Body of pancreas (tissue), 4 donors: Measurements from ENCODE around the gene CRACDL.

Experiments used
- CTCF ChIP-seq, 7 experiments: fragments of 450-650 bp in 4 of 7; fragments of 200-600 bp in 3 of 7; sonication (generic) in 3 of 7; IDR thresholded peaks; one replicate each; pipeline ENCODE4 v1.5.1; 2016 to 2019; ENCODE audit warnings: antibody characterized with exemption in 7 of 7
- POLR2A ChIP-seq, 3 donors: fragments of 450-650 bp; IDR thresholded peaks; one replicate each; pipeline ENCODE4 v1.6.1; 2016; ENCODE audit warnings: antibody characterized with exemption in 3 of 3, mild to moderate bottlenecking in 2 of 3

- no peak for TF ChIP-seq CTCF (IDR thresholded peaks at IDR 0.05)
- TF ChIP-seq POLR2A (IDR thresholded peaks at IDR 0.05) = no peak
Measured at GRCh38 chr2:98975611-98976010, 39.6 kb upstream of the CRACDL start.
